B cell (primary cell): ENCODE data around the gene ZBTB44. TPM values are rescaled to one million over a fixed set of nuclear protein-coding genes. Genes with fewer than 3 reads are reported as not detected.

Experiments used
- ATAC-seq: fragments of 200-7000 bp; cut with Tn5 transposase; one replicate; pipeline ENCODE4 v1.10.0; 2021; ENCODE audit warnings: low read depth, mild to moderate bottlenecking, moderate number of reproducible peaks, moderate library complexity
- CTCF ChIA-PET: fragments of 350-600 bp; sonication (Branson Sonifier 250); formaldehyde crosslinking; loops from one replicate; lab custom pipeline; 2021; ENCODE audit warnings: antibody characterized with exemption, inconsistent platforms; lab: Charles Lee
- POLR2A ChIA-PET: fragments of 350-600 bp; sonication (Branson Sonifier 250); formaldehyde crosslinking; loops from one replicate; lab custom pipeline; 2021; ENCODE audit warnings: antibody characterized with exemption; lab: Charles Lee
- DNase-seq: peaks from one replicate; pipeline ENCODE4 v3.0.0; 2013
- H2AFZ ChIP-seq: 2 replicates; pipeline ENCODE4 v1.6.1; 2012; ENCODE audit warnings: mild to moderate bottlenecking, low read depth, low read length; ENCODE audit not compliant: insufficient read depth, poor library complexity, severe bottlenecking
- H3K27ac ChIP-seq, 2 donors: 1 replicate in 1 of 2; 2 replicates in 1 of 2; pipeline ENCODE4 v1.5.1; 2012 to 2013; ENCODE audit warnings: low read length in 2 of 2, mild to moderate bottlenecking in 2 of 2, moderate library complexity in 1 of 2
- H3K27me3 ChIP-seq, 4 experiments: fragments of 200-600 bp in 1 of 4; sonication (generic) in 1 of 4; replicated peaks in 1 of 4; 1 replicate in 2 of 4; 2 replicates in 2 of 4; pipeline versions ENCODE4 v1.6.1 to v1.7.0; 2013 to 2016; ENCODE audit warnings: low read length in 3 of 4, mild to moderate bottlenecking in 2 of 4, mixed read lengths in 1 of 4, moderate library complexity in 1 of 4; ENCODE audit not compliant: insufficient read depth in 4 of 4, control insufficient read depth in 3 of 4; ENCODE audit errors: control extremely low read depth in 1 of 4
- H3K36me3 ChIP-seq, 2 experiments: replicated peaks in 1 of 2; 1 replicate in 1 of 2; 2 replicates in 1 of 2; pipeline versions ENCODE4 v1.6.1 to v1.7.1; 2013; ENCODE audit warnings: low read length in 1 of 2; ENCODE audit not compliant: insufficient read depth in 2 of 2, control insufficient read depth in 1 of 2; ENCODE audit errors: control extremely low read depth in 1 of 2, extremely low read depth in 1 of 2
- H3K4me1 ChIP-seq, 2 donors: fragments of 200-600 bp in 1 of 2; sonication (generic) in 1 of 2; 1 replicate in 1 of 2; 2 replicates in 1 of 2; pipeline versions ENCODE4 v1.5.1 to v1.6.1; 2013 to 2017; ENCODE audit warnings: low read length in 2 of 2; ENCODE audit not compliant: control insufficient read depth in 2 of 2, insufficient read depth in 2 of 2
- H3K4me2 ChIP-seq: replicated peaks from 2 replicates; pipeline ENCODE3; 2012; ENCODE audit warnings: mild to moderate bottlenecking, low read depth, low read length; ENCODE audit not compliant: poor library complexity, severe bottlenecking
- H3K4me3 ChIP-seq, 5 experiments: fragments of 200-600 bp in 1 of 5; sonication (generic) in 1 of 5; 1 replicate in 3 of 5; 2 replicates in 2 of 5; pipeline versions ENCODE4 v1.5.1 to v1.7.0; 2011 to 2016; ENCODE audit warnings: low read length in 4 of 5, mild to moderate bottlenecking in 4 of 5, low read depth in 2 of 5, control low read depth in 1 of 5, moderate library complexity in 1 of 5; ENCODE audit not compliant: insufficient read depth in 1 of 5; ENCODE audit errors: control extremely low read depth in 1 of 5, extremely low read depth in 1 of 5
- H3K79me2 ChIP-seq: fragments of 200-600 bp; sonication (generic); one replicate; pipeline ENCODE4 v1.6.0; 2016; ENCODE audit warnings: low read length; ENCODE audit not compliant: control insufficient read depth, insufficient read depth
- H3K9ac ChIP-seq: fragments of 200-600 bp; sonication (generic); 2 replicates; pipeline ENCODE4 v1.6.1; 2017; ENCODE audit warnings: mild to moderate bottlenecking, low read length, moderate library complexity
- H3K9me3 ChIP-seq, 3 donors: one replicate each; pipeline versions ENCODE4 v1.6.1 to v1.7.1; 2013; ENCODE audit warnings: low read length in 2 of 3; ENCODE audit not compliant: control insufficient read depth in 2 of 3, insufficient read depth in 1 of 3; ENCODE audit errors: control extremely low read depth in 1 of 3
- H4K20me1 ChIP-seq: 2 replicates; pipeline ENCODE4 v1.6.0; 2012; ENCODE audit warnings: mild to moderate bottlenecking, low read length; ENCODE audit not compliant: insufficient read depth, control insufficient read depth, poor library complexity, severe bottlenecking
- H3K27ac Mint-ChIP-seq: one replicate; pipeline ENCODE4 v1.8.0; 2021; ENCODE audit warnings: mixed read lengths
- H3K27me3 Mint-ChIP-seq: one replicate; pipeline ENCODE4 v1.8.0; 2021; ENCODE audit warnings: mixed read lengths
- H3K4me1 Mint-ChIP-seq: one replicate; pipeline ENCODE4 v1.8.0; 2021; ENCODE audit warnings: mixed read lengths
- H3K4me3 Mint-ChIP-seq: one replicate; pipeline ENCODE4 v1.8.0; 2021; ENCODE audit warnings: mixed read lengths
- H3K9me3 Mint-ChIP-seq: one replicate; pipeline ENCODE4 v1.8.0; 2022; ENCODE audit warnings: mixed read lengths; ENCODE audit not compliant: insufficient read depth
- CTCF ChIP-seq: fragments of 200-600 bp; IDR thresholded peaks from one replicate; pipeline ENCODE4 v1.8.0; 2022; ENCODE audit warnings: antibody characterized with exemption, mild to moderate bottlenecking
- EZH2 ChIP-seq: IDR thresholded peaks from 2 replicates; pipeline ENCODE4 v1.6.1; 2012; ENCODE audit warnings: borderline replicate concordance, low read depth, mild to moderate bottlenecking, moderate library complexity, low read length; ENCODE audit not compliant: insufficient read depth, poor library complexity, severe bottlenecking
- WGBS: methylation state at CpG from one replicate; pipeline ENCODE4 v1.1.5; 2013; ENCODE audit warnings: missing lambda C conversion rate; ENCODE audit not compliant: insufficient coverage; 5-methylcytosine and 5-hydroxymethylcytosine counted together
- intact Hi-C: fragments of 100-400 bp; cut with micrococcal nuclease; formaldehyde crosslinking; loops from one replicate; pipeline ENCODE4 v1.10.0; 2022
- polyA plus RNA-seq: library from polyadenylated mRNA; depleted of rRNA; stranded (reverse); fragments of >200 nt; gene quantifications from 2 replicates; pipeline ENCODE4 v1.2.3, GENCODE V29; 2012
- total RNA-seq, 2 donors: library from RNA; stranded (reverse); fragments of 120-200 nt in 1 of 2; gene quantifications; 1 replicate in 1 of 2; 2 replicates in 1 of 2; pipeline versions ENCODE4 v1.2.3 to v1.2.4, GENCODE V29; 2013 to 2022

The ZBTB44 gene
- total and polyA plus RNA-seq, 2 donors (not counting 1 experiment from before 2014, with no cell fraction given) = 23.3 to 89.4 TPM

DNA sequence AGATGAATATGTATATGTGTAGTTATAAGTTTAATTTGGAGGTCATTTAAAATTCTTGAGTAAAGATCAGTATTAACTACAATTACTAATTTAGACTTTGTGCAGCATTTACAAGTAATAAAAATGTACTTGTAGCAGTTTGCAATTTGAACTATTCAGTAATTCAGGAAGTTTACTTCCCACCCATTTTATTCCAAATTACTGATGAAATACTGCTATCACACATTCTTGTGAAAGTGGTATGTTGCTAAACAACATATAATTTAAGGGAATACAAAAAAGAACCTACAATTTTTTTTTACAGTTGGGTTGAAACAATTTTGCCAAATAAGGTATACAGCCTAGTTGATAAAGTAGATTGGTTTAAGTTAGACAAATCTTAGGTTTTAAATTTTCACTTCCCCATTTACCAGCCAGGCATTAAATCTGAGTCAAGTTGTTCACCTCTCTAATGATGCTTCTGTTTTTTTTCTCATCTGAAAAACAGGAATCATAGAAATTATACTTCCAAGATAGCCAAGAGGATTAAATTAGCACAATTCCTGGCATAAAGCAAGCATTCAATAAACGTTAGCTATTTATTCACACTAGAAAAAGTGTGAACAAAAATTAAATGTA lies 45.3 kb downstream of the ZBTB44 start:
- POLR2A ChIA-PET = no interaction called here
- no peak for TF ChIP-seq CTCF
- no peak for TF ChIP-seq EZH2
- no peak overlapping the region for H2AFZ ChIP-seq
- H3K27me3 ChIP-seq = no peaks in the 10 kb centered on the region
- H3K36me3 ChIP-seq = peaks cover 4 to 14% of the 10 kb centered on the region in 2 experiments
- peaks cover 35% of the 10 kb centered on the region for H3K79me2 ChIP-seq
- H3K4me3 ChIP-seq = no peak overlapping the region
- no peak overlapping the region for H3K9ac ChIP-seq
- peaks cover 6 to 15% of the 10 kb centered on the region in 2 donors for H3K4me1 ChIP-seq
- ATAC-seq (peak; percentile 81), DNase-seq (peak; percentile 59)
- peak overlapping the region in 1 of 2 donors; percentile 47 for H3K27ac ChIP-seq
- CTCF ChIA-PET = interaction anchor here (1.7 kb wide), 1 partner anchor 593 kb away, joined by 4 read pairs; no protein-coding TSS in a partner anchor
- H3K9me3 ChIP-seq = no peaks in the 10 kb centered on the region
- H3K9me3 Mint-ChIP-seq = no peaks in the 10 kb centered on the region
- H3K4me3 Mint-ChIP-seq = no peak overlapping the region
- H3K27me3 Mint-ChIP-seq = no peaks in the 10 kb centered on the region
- intact Hi-C loops = no loop called here
- H3K4me2 ChIP-seq = peak overlapping the region; percentile 34
- H4K20me1 ChIP-seq = peaks cover 19% of the 10 kb centered on the region
- WGBS = no CpG with 5 or more reads among the region's 1 CpG
- peaks cover 35% of the 10 kb centered on the region for H3K4me1 Mint-ChIP-seq
- no peak overlapping the region for H3K27ac Mint-ChIP-seq

DNA sequence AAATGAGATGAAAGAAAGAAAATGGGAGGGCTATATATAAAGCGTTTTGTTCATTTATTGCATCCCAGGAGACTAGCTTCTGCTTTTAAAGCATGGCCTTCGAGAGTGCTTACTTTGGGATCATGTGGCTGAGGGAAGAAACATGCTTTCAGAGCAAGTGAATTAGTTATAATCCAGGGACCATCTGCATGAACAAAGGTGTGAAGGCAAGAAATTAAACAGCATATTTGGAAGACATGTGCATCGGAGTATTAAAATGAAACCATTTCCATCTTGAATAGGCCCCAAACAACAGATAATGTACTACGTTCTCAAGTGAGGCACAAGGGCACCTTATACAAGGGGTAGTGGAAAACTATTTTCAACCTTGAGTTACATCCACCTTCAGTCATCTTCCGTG lies 51.4 kb downstream of the ZBTB44 start:
- no peak overlapping the region for H3K27ac ChIP-seq
- peaks cover 0 to 3% (median 0%) of the 10 kb centered on the region in 3 donors for H3K9me3 ChIP-seq
- no peak for ATAC-seq
- intact Hi-C loops = no loop called here
- no peak overlapping the region for H2AFZ ChIP-seq
- H3K79me2 ChIP-seq = peaks cover 60% of the 10 kb centered on the region
- H3K4me1 ChIP-seq = peaks cover 9 to 16% of the 10 kb centered on the region in 2 donors
- no peak overlapping the region for H3K4me3 ChIP-seq
- TF ChIP-seq EZH2 = no peak
- no peak for TF ChIP-seq CTCF
- Mint-ChIP-seq H3K27ac (peak overlapping the region; percentile 7), H3K27me3 (no peaks in the 10 kb centered on the region), H3K4me3 (no peak overlapping the region), H3K4me1 (peaks cover 40% of the 10 kb centered on the region), H3K9me3 (peaks cover 5% of the 10 kb centered on the region)
- DNase-seq = no peak
- peaks cover 4% of the 10 kb centered on the region for H4K20me1 ChIP-seq
- H3K36me3 ChIP-seq = peaks cover 4 to 37% of the 10 kb centered on the region in 2 experiments
- CTCF ChIA-PET = no interaction called here
- no peak overlapping the region for H3K9ac ChIP-seq
- no peaks in the 10 kb centered on the region for H3K27me3 ChIP-seq
- 54% methylated on average over 2 of the region's 5 CpGs for WGBS
- no peak overlapping the region for H3K4me2 ChIP-seq
- POLR2A ChIA-PET = no interaction called here
